ENCODE measurements around the gene HNRNPU. TPM values are rescaled to one million over a fixed set of nuclear protein-coding genes. Genes with fewer than 3 reads are reported as not detected.

Gene HNRNPU
- total RNA-seq, 1 donor from 2014 or later = 589 TPM

DNA sequence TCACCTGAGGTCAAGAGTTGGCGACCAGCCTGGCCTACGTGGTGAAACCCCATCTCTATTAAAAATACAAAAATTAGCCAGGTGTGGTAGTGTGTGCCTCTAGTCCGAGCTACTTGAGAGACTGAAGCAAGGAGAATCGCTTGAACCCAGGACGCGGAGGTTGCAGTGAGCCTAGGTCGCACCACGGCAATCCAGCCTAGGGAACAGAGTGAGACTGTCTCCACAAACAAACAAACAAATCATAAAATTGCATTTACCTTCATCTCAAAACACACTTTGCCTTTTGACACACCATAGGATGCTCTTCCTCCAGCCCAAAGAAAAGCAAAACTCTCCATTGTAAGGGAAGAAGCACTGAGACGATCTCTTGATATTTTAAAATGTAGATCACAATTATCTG, 4.3 kb downstream of the HNRNPU start:
- H3K36me3 Mint-ChIP-seq (ENCODE audit: low read depth) = peaks cover 85% of the 10 kb centered on the region
- no peaks in the 10 kb centered on the region for H3K27me3 Mint-ChIP-seq (ENCODE audit: low read depth)
- no peak for DNase-seq (ENCODE audit: low spot score)
- peak overlapping the region; percentile 99 for H3K4me3 Mint-ChIP-seq (ENCODE audit: low read depth)
- H3K4me1 Mint-ChIP-seq (ENCODE audit: low read depth) = peaks cover 62% of the 10 kb centered on the region
- no peak overlapping the region for H3K27ac Mint-ChIP-seq
- H3K9me3 Mint-ChIP-seq = no peaks in the 10 kb centered on the region
- intact Hi-C loops (cut with micrococcal nuclease) = loop anchor here (5.0 to 10.0 kb wide), 3 partner anchors 813 to 1705 kb away; partner anchors contain the start of genes CEP170, CNST, SDCCAG8 and TFB2M

DNA sequence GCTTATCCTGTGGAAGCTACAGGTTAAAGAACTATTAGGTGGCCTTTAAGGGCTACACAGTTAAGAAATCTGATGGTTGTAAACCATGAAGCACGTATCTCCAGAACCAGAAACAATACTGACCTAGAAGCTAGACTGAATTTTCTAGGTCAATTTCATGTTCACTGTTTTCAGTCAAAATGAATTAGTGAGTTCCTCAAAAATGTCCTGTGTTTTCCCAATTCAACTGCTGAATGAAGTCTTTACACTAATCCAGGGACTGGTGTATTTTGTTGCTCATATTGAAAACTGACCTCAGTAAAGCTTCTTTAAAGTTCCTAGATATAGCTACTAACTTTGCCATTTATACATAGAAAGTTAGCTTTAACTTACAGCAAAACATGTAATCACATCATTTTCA, 6.0 kb downstream of the HNRNPU start:
- intact Hi-C loops (cut with micrococcal nuclease) = loop anchor here (10.0 kb wide), 1 partner anchor 296 kb away; the partner anchor contains the start of gene KIF26B

DNA sequence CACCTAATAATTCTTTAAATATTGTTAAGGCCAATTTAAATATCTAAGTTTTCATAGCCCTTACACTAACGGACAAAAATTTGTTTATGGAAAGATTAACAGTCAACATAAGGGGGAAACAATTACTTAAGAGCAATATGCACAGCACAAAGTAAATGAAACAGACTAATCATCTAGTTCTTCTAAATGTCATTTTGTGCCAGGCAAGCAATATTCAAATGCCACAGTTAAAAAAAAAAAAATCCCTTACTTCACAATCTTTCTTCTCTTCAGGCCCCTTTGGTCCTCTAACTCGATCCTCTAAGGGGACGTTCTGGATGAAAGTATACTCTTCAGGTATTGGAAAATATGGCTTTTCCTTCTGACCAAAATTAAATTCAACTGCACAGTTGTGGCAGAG, 6.6 kb downstream of the HNRNPU start:
- no peak for DNase-seq (ENCODE audit: low spot score)
- intact Hi-C loops (cut with micrococcal nuclease) = loop anchor here (10.0 kb wide), 1 partner anchor 297 kb away; the partner anchor contains the start of gene KIF26B
- Mint-ChIP-seq H3K4me1 (ENCODE audit: low read depth) (peaks cover 70% of the 10 kb centered on the region), H3K27me3 (ENCODE audit: low read depth) (no peaks in the 10 kb centered on the region), H3K4me3 (ENCODE audit: low read depth) (peak overlapping the region; percentile 21), H3K9me3 (no peaks in the 10 kb centered on the region), H3K27ac (no peak overlapping the region), H3K36me3 (ENCODE audit: low read depth) (peaks cover 92% of the 10 kb centered on the region)

More for the DNA sequence above, 6.0 kb downstream of the HNRNPU start:
- Mint-ChIP-seq H3K9me3 (no peaks in the 10 kb centered on the region), H3K36me3 (ENCODE audit: low read depth) (peaks cover 92% of the 10 kb centered on the region), H3K27me3 (ENCODE audit: low read depth) (no peaks in the 10 kb centered on the region), H3K27ac (no peak overlapping the region), H3K4me3 (ENCODE audit: low read depth) (peak overlapping the region; percentile 15), H3K4me1 (ENCODE audit: low read depth) (peaks cover 70% of the 10 kb centered on the region)
- no peak for DNase-seq (ENCODE audit: low spot score)

DNA sequence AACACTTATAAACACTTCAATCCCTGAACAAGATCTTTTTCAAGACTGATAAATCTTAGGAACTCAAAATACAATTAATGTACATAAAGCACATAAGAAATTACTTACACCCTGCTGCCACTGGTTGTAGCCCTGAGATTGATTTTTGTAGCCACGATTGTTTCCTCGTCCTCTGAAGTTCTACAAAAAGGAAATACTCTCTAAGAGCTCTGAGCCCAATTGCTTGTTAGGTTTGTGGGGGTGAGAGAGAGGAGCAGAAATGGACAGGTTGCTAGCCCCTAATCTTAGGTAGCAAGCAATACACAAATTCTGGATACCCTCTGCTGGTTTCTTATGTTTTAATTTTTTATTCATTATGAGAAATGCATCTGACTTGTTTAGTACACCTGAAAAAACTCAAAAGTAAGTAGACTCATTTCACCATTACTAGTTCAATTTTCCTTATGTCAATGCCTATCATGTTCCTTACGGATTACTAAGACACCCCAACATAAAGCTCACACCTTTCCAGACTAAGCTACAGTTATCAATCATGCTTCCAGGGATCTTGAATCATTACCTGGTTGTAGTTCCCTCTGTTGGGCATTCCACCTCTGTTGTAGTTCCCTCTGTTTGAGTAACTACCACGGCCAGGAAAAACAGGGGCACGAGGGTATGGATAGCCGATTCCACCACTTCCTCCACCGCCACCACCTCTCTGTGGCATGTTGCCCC, 9.3 kb downstream of the HNRNPU start:
- Mint-ChIP-seq H3K27ac (peak overlapping the region; percentile 66), H3K4me1 (ENCODE audit: low read depth) (peaks cover 69% of the 10 kb centered on the region)
- intact Hi-C loops (cut with micrococcal nuclease) = loop anchor here (2.0 to 10.0 kb wide), 2 partner anchors 18 to 300 kb away; partner anchors contain the start of gene KIF26B

DNA sequence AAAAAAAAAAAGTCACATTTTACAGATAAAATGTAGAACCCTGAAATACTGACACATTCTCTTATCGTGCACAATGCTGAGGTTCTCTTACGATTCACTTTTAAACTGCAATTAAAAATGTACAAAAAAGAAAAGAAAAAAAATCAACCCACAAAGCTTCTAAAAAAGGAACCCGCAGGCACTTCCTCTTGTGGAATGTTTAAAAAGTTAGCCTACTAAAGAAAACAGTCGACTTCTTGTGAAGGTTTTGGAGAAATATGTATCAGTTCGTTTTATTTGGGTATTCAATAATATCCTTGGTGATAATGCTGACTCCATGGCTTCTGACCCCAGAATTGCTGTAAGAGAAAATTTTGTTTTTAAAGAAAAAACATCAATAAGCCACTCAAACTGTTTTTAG, 10.2 kb downstream of the HNRNPU start:
- no peak for DNase-seq (ENCODE audit: low spot score)
- peaks cover 94% of the 10 kb centered on the region for H3K36me3 Mint-ChIP-seq (ENCODE audit: low read depth)
- H3K27ac Mint-ChIP-seq = peak overlapping the region; percentile 33
- H3K4me3 Mint-ChIP-seq (ENCODE audit: low read depth) = peak overlapping the region; percentile 17
- no peaks in the 10 kb centered on the region for H3K27me3 Mint-ChIP-seq (ENCODE audit: low read depth)
- H3K4me1 Mint-ChIP-seq (ENCODE audit: low read depth) = peaks cover 74% of the 10 kb centered on the region
- intact Hi-C loops (cut with micrococcal nuclease) = loop anchor here (2.0 to 10.0 kb wide), 2 partner anchors 17 to 301 kb away; partner anchors contain the start of gene KIF26B
- H3K9me3 Mint-ChIP-seq = no peaks in the 10 kb centered on the region

More for the DNA sequence above, 9.3 kb downstream of the HNRNPU start:
- no peak for DNase-seq (ENCODE audit: low spot score)
- Mint-ChIP-seq H3K27me3 (ENCODE audit: low read depth) (no peaks in the 10 kb centered on the region), H3K4me3 (ENCODE audit: low read depth) (peak overlapping the region; percentile 63), H3K36me3 (ENCODE audit: low read depth) (peaks cover 94% of the 10 kb centered on the region), H3K9me3 (no peaks in the 10 kb centered on the region)

DNA sequence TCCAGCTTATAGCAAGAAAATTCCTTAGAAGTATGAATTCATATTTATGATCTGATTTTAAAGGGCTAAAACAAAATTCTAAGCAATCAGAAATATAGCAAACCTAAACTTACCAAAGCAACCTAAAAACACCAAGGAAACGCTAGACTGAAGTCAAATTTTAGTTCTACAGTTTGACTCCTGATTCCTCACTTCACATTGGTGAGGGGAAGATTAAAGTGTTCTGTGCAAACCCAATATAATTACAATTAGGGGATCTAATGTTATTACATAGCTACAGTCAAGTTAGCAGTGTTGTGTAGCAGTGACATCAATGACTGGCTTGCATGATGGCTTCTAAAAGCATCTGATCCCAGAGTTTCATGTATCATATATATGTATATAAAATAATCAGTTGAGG, 11.6 kb downstream of the HNRNPU start:
- intact Hi-C loops (cut with micrococcal nuclease) = loop anchor here (10.0 kb wide), 1 partner anchor 302 kb away; the partner anchor contains the start of gene KIF26B
- H3K27me3 Mint-ChIP-seq (ENCODE audit: low read depth) = no peaks in the 10 kb centered on the region
- no peak for DNase-seq (ENCODE audit: low spot score)
- peaks cover 70% of the 10 kb centered on the region for H3K4me1 Mint-ChIP-seq (ENCODE audit: low read depth)
- H3K36me3 Mint-ChIP-seq (ENCODE audit: low read depth) = peaks cover 94% of the 10 kb centered on the region
- no peaks in the 10 kb centered on the region for H3K9me3 Mint-ChIP-seq
- H3K27ac Mint-ChIP-seq = no peak overlapping the region
- H3K4me3 Mint-ChIP-seq (ENCODE audit: low read depth) = no peak overlapping the region

DNA sequence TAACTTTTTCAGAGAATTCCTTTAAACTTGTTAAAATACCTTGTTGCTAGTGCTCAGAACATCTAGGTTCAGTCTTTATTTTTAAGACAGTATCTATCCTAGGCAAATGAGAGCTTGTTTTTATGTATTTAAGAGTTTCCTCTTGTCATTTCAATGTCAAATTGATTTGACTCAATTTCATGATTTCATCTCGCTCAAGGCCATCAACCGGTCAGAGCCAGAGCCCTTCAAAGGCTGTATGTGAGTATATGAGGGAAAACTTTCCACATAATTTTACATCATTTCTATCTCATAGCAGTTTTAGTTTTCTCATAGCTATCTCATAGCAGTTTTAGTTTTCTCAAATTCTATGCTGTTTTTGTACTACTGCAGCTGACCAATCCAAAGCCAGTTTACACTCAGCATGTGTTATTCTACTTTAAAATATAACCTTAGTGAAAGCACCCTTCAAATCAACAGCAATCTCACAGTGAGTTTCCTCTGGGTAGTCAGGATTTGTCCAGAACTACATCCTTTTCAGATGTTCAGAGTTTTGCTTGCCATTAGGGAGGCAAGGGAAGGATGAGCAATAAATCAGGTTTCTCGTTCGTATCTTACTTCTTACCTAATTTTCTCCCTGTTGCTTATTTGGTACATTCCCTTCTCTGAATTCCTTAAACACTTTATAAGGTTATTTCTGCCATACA, 12.7 kb downstream of the HNRNPU start:
- peaks cover 92% of the 10 kb centered on the region for H3K36me3 Mint-ChIP-seq (ENCODE audit: low read depth)
- no peaks in the 10 kb centered on the region for H3K9me3 Mint-ChIP-seq
- no peaks in the 10 kb centered on the region for H3K27me3 Mint-ChIP-seq (ENCODE audit: low read depth)
- no peak for DNase-seq (ENCODE audit: low spot score)
- intact Hi-C loops (cut with micrococcal nuclease) = loop anchor here (1.0 to 10.0 kb wide), 2 partner anchors 11 to 303 kb away; partner anchors contain the start of gene KIF26B
- H3K4me3 Mint-ChIP-seq (ENCODE audit: low read depth) = no peak overlapping the region
- H3K27ac Mint-ChIP-seq = peak overlapping the region; percentile 22
- peaks cover 63% of the 10 kb centered on the region for H3K4me1 Mint-ChIP-seq (ENCODE audit: low read depth)

DNA sequence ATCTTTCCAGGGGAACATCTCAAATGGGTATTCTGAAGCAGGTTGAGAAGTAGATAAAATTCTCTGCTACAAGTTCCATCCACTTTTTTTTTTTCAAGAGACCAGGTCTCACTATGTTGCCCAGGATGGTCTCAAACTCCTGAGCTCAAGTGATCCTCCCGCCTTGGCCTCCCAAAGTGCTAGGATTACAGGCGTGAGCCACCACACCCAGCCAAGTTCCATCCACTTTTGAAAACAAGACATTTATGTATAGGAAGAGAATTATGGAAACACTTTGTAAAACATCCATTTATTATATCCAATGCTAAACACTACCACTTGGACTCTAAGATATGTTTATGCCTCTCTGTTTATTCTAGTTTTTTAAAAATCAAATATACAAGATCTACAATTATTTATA, 13.4 kb downstream of the HNRNPU start:
- DNase-seq (ENCODE audit: low spot score) = no peak
- Mint-ChIP-seq H3K36me3 (ENCODE audit: low read depth) (peaks cover 91% of the 10 kb centered on the region), H3K4me3 (ENCODE audit: low read depth) (no peak overlapping the region), H3K27ac (peak overlapping the region; percentile 42), H3K9me3 (no peaks in the 10 kb centered on the region), H3K4me1 (ENCODE audit: low read depth) (peaks cover 56% of the 10 kb centered on the region), H3K27me3 (ENCODE audit: low read depth) (no peaks in the 10 kb centered on the region)
- intact Hi-C loops (cut with micrococcal nuclease) = loop anchor here (1.0 to 10.0 kb wide), 2 partner anchors 11 to 304 kb away; partner anchors contain the start of gene KIF26B

DNA sequence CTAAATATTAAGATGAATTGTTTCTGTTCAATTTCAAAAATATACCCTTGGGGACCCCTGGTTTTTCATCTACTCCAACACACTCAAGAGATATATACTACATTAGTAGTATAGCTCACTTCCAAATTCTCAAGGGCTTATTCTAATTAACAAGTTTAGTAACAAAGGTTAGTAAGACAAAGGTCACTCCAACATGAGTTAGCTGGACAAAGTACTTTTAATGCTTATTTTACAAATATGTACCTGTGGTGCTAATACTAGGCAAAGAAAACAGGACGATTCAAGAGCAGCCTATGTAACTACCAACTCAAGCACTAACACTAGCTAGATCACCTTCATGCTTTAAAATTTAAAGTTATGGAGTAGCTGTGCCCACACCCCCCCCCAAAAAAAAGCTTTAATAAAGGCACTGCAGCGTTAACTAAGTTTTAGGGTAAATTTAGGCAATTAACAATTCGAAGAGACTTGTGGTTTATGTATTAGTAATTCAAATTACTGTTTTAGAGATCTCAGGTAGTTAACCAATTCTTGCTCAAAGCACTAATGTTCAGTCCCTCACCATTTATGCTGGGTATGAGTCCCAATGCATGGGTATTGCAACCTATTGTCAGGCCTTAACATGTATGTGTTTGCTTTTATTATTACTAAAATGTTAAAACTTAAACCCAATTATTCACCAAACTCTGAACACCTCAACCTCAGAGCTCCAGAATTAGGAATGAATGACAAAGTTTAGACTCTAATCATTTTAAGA, 14.1 kb downstream of the HNRNPU start:
- Mint-ChIP-seq H3K9me3 (no peaks in the 10 kb centered on the region), H3K4me1 (ENCODE audit: low read depth) (peaks cover 50% of the 10 kb centered on the region), H3K4me3 (ENCODE audit: low read depth) (no peak overlapping the region), H3K27ac (no peak overlapping the region), H3K36me3 (ENCODE audit: low read depth) (peaks cover 91% of the 10 kb centered on the region), H3K27me3 (ENCODE audit: low read depth) (no peaks in the 10 kb centered on the region)
- intact Hi-C loops (cut with micrococcal nuclease) = loop anchor here (10.0 kb wide), 1 partner anchor 305 kb away; the partner anchor contains the start of gene KIF26B
- no peak for DNase-seq (ENCODE audit: low spot score)

DNA sequence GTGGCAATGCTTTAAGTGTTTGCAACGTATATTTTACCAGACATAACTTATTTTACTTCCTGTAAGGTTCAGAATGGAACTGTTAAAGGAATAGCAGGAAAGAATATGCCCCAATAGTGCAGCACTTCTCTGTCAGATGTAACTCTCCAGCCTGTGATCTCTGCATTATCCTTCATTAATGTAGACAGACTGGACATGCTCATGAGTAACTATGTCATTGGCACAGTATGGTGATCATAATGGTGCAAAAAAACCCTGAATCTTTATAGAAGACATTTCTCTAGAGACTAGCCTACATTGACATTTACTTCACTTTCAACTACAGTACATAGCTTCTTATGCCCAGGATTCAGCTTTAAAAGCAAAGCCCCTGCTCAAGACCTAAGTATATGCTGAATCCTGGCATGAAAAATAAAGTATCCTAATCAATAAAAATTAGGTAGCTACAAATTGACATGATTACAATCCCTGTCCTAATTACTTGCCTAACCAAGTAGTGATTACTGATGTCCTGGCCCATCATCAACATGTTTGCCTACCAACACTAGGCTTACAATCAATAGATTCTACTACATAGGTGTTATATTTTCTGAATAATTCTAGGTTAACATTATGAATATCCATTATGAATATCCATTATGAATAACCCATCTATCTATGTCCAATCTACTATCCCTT, 15.0 kb downstream of the HNRNPU start:
- Mint-ChIP-seq H3K4me3 (ENCODE audit: low read depth) (no peak overlapping the region), H3K9me3 (no peaks in the 10 kb centered on the region), H3K27me3 (ENCODE audit: low read depth) (no peaks in the 10 kb centered on the region), H3K4me1 (ENCODE audit: low read depth) (peaks cover 49% of the 10 kb centered on the region), H3K27ac (peak overlapping the region; percentile 75), H3K36me3 (ENCODE audit: low read depth) (peaks cover 91% of the 10 kb centered on the region)
- intact Hi-C loops (cut with micrococcal nuclease) = no loop called here
- no peak for DNase-seq (ENCODE audit: low spot score)

DNA sequence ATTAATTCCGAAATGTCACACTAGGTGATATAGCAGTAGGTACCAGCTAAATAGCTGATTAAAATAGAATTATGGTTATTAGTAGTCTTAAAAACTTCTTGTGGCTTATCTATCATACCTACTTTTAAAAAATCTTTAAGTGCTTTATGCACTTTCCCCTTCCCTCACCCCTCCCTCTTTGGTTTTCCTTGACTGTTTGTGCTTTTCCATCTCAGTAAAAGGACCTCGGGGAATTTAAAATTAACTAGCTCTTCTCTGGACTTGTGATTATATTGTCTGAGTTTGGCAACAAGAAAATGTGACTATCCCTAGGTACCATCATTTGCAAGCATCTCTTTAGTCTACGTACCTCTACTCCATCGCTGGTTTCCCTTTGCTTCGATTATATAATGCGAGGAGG, 17.7 kb downstream of the HNRNPU start:
- no peak overlapping the region for H3K4me3 Mint-ChIP-seq (ENCODE audit: low read depth)
- intact Hi-C loops (cut with micrococcal nuclease) = no loop called here
- H3K4me1 Mint-ChIP-seq (ENCODE audit: low read depth) = peaks cover 38% of the 10 kb centered on the region
- no peaks in the 10 kb centered on the region for H3K9me3 Mint-ChIP-seq
- no peak for DNase-seq (ENCODE audit: low spot score)
- peaks cover 93% of the 10 kb centered on the region for H3K36me3 Mint-ChIP-seq (ENCODE audit: low read depth)
- no peak overlapping the region for H3K27ac Mint-ChIP-seq
- H3K27me3 Mint-ChIP-seq (ENCODE audit: low read depth) = no peaks in the 10 kb centered on the region

Data from activated T-helper 2 cell treated with anti-CD3 and anti-CD28 coated beads, Interferon-gamma antibody, Interleukin-2, Interleukin-4, amounts not matched to agents 10 μg/mL and 5 μg/mL and 100 μg/mL, durations not matched to agents 14 hours and 24 hours and 36 hours (primary cell).